ENCODE measurements around the gene KRTAP5-3.

- TF ChIP-seq ZNF318 (IDR thresholded peaks at IDR 0.05; ENCODE audit: borderline replicate concordance in 1 of 2, low read depth in 1 of 2) (no peak), EZH2 (IDR thresholded peaks at IDR 0.05; ENCODE audit: borderline replicate concordance, low read depth, low read length) (no peak), ZNF12 (CRISPR knock-in tag; IDR thresholded peaks at IDR 0.05) (no peak), CHD1 (IDR thresholded peaks at IDR 0.05; ENCODE audit: low read length) (no peak), KLF10 (CRISPR knock-in tag; IDR thresholded peaks at IDR 0.05) (no peak), SRF (CRISPR knock-in tag; IDR thresholded peaks at IDR 0.05) (no peak), NFIX (CRISPR knock-in tag; IDR thresholded peaks at IDR 0.05; ENCODE audit: low read depth) (no peak), CTCF (IDR thresholded peaks at IDR 0.05 in 2 of 3, conservative IDR thresholded peaks at IDR 0.05 in 1 of 3; ENCODE audit: insufficient read depth in 2 of 3, low read depth in 1 of 3, low read length in 3 of 3) (no peak), KHSRP (IDR thresholded peaks at IDR 0.05) (no peak), ZFP91 (CRISPR knock-in tag; IDR thresholded peaks at IDR 0.05) (no peak), REST (IDR thresholded peaks at IDR 0.05; ENCODE audit: borderline replicate concordance) (no peak), REST (CRISPR knock-in tag; IDR thresholded peaks at IDR 0.05; ENCODE audit: low read depth) (no peak), USF2 (CRISPR knock-in tag; IDR thresholded peaks at IDR 0.05) (no peak)
These were observed 7.6 kb downstream of the KRTAP5-3 start for GRCh38 chr11:1600626-1601025.

All from K562 (cell line).